Medulla oblongata (tissue), 1 donor: ENCODE data around the gene CIITA.
"Not testable (repeated sequence)": the region's sequence is repeated elsewhere in the genome, so short reads cannot be mapped to it uniquely, and the experiment has no call there.

Experiments
- DNase-seq: peaks from one replicate; pipeline ENCODE4 v3.0.0-alpha.2; 2015; ENCODE audit errors: extremely low spot score

Gene CIITA

GRCh38 chr16:10876799-10877341, at the start of gene CIITA:
CIITA (plus strand) TSS chr16:10877202; CDS start chr16:10877331, 129 bp downstream.
- DNase-seq, result peak; percentile 93

GRCh38 chr16:10827691-10828341, 49.2 kb upstream of the CIITA start:
- peak; percentile 84 for DNase-seq

- peak; percentile 94 for DNase-seq
Observed at GRCh38 chr16:10828851-10829366, 48.1 kb upstream of the CIITA start.

GRCh38 chr16:10829390-10830098, 47.5 kb upstream of the CIITA start:
- DNase-seq, result not testable (repeated sequence)

GRCh38 chr16:10830240-10830639, 46.8 kb upstream of the CIITA start:
- DNase-seq, result not testable (repeated sequence)

- no peak for DNase-seq
Observed at GRCh38 chr16:10831894-10832886, 44.8 kb upstream of the CIITA start.

GRCh38 chr16:10833271-10833670, 43.7 kb upstream of the CIITA start:
- no peak for DNase-seq

GRCh38 chr16:10834130-10834529, 42.9 kb upstream of the CIITA start:
- no peak for DNase-seq

- DNase-seq, result no peak
Observed at GRCh38 chr16:10834766-10835165, 42.2 kb upstream of the CIITA start.

- no peak for DNase-seq
Observed at GRCh38 chr16:10835281-10835931, 41.6 kb upstream of the CIITA start.

GRCh38 chr16:10836174-10836853, 40.7 kb upstream of the CIITA start:
- DNase-seq, result no peak

GRCh38 chr16:10838621-10839278, 38.3 kb upstream of the CIITA start:
- DNase-seq, result no peak

GRCh38 chr16:10839279-10839666, 37.7 kb upstream of the CIITA start:
- no peak for DNase-seq

GRCh38 chr16:10840703-10841102, 36.3 kb upstream of the CIITA start:
- DNase-seq, result no peak

- peak; percentile 70 for DNase-seq
Observed at GRCh38 chr16:10846213-10846998, 30.6 kb upstream of the CIITA start.

- peak; percentile 41 for DNase-seq
Observed at GRCh38 chr16:10847176-10847575, 29.8 kb upstream of the CIITA start.

- DNase-seq, result no peak
Observed at GRCh38 chr16:10849736-10850477, 27.1 kb upstream of the CIITA start.

- no peak for DNase-seq
Observed at GRCh38 chr16:10850478-10850850, 26.5 kb upstream of the CIITA start.

GRCh38 chr16:10851512-10851911, 25.5 kb upstream of the CIITA start:
- no peak for DNase-seq
